ENCODE data around the gene KNL1. TPM values are rescaled to one million over a fixed set of nuclear protein-coding genes. Genes with fewer than 3 reads are reported as not detected.

The KNL1 gene
- total RNA-seq, 1 experiment from 2014 or later = 27.5 TPM

- Histone ChIP-seq H3K9me2 (ENCODE audit: insufficient read depth) (no peaks in the 10 kb centered on the region), H3K27me3 (ENCODE audit: insufficient read depth, low read depth) (no peaks in the 10 kb centered on the region), H3K79me2 (ENCODE audit: low read depth) (no peaks in the 10 kb centered on the region), H3K4me1 (replicated peaks; ENCODE audit: insufficient read depth) (no peaks in the 10 kb centered on the region), H3K4me3 (no peak overlapping the region), H3K27ac (no peak overlapping the region), H3K4me2 (no peak overlapping the region), H3K36me3 (ENCODE audit: low read depth) (no peaks in the 10 kb centered on the region), H3K9me3 (ENCODE audit: insufficient read depth, low read depth) (no peaks in the 10 kb centered on the region), H4K20me1 (ENCODE audit: insufficient read depth) (no peaks in the 10 kb centered on the region), H2AFZ (no peak overlapping the region), H3F3A (ENCODE audit: insufficient read depth, low read depth) (no peaks in the 10 kb centered on the region)
- no peak for DNase-seq
- intact Hi-C loops (cut with micrococcal nuclease; ENCODE audit: unreplicated experiment) = no loop called here
- ChIA-PET CTCF (interaction anchor here (0.5 kb wide), 1 partner anchor 424 kb away, joined by 7 read pairs; no protein-coding TSS in a partner anchor), POLR2A (ENCODE audit: unreplicated experiment) (interaction anchor here (0.5 kb wide), 1 partner anchor 419 kb away, joined by 5 read pairs; no protein-coding TSS in a partner anchor)
- BruUV-seq (replicated peaks) = no TSS peak
- no peak for TF ChIP-seq EZH2 (IDR thresholded peaks at IDR 0.05; ENCODE audit: low read depth)
- TF ChIP-seq CTCF (conservative IDR thresholded peaks at IDR 0.05) = no peak
Observed at GRCh38 chr15:40647523-40647922, 53.5 kb downstream of the KNL1 start.

- no peak overlapping the region for H2AFZ ChIP-seq
- no peak for DNase-seq
- TF ChIP-seq EZH2 (IDR thresholded peaks at IDR 0.05; ENCODE audit: low read depth) (no peak), CTCF (conservative IDR thresholded peaks at IDR 0.05) (no peak)
- ChIA-PET POLR2A (ENCODE audit: unreplicated experiment) (no interaction called here), CTCF (interaction anchor here (0.7 kb wide), 1 partner anchor 134 kb away, joined by 6 read pairs; no protein-coding TSS in a partner anchor)
- H3K9me3 ChIP-seq (ENCODE audit: insufficient read depth, low read depth) = no peaks in the 10 kb centered on the region
- no peaks in the 10 kb centered on the region for H3F3A ChIP-seq (ENCODE audit: insufficient read depth, low read depth)
- H3K4me1 ChIP-seq (replicated peaks; ENCODE audit: insufficient read depth) = no peaks in the 10 kb centered on the region
- no peak overlapping the region for H3K27ac ChIP-seq
- intact Hi-C loops (cut with micrococcal nuclease; ENCODE audit: unreplicated experiment) = no loop called here
- BruUV-seq (replicated peaks) = no TSS peak
- H3K27me3 ChIP-seq (ENCODE audit: insufficient read depth, low read depth) = no peaks in the 10 kb centered on the region
- no peaks in the 10 kb centered on the region for H3K9me2 ChIP-seq (ENCODE audit: insufficient read depth)
- H4K20me1 ChIP-seq (ENCODE audit: insufficient read depth) = no peaks in the 10 kb centered on the region
- no peak overlapping the region for H3K4me3 ChIP-seq
- no peaks in the 10 kb centered on the region for H3K36me3 ChIP-seq (ENCODE audit: low read depth)
- no peak overlapping the region for H3K4me2 ChIP-seq
- no peaks in the 10 kb centered on the region for H3K79me2 ChIP-seq (ENCODE audit: low read depth)
Observed at GRCh38 chr15:40650479-40650878, 56.4 kb downstream of the KNL1 start.

- no peaks in the 10 kb centered on the region for H3K27me3 ChIP-seq (ENCODE audit: insufficient read depth, low read depth)
- BruUV-seq (replicated peaks) = no TSS peak
- ChIA-PET POLR2A (ENCODE audit: unreplicated experiment) (no interaction called here), CTCF (interaction anchor here (0.7 kb wide), 1 partner anchor 29 kb away, joined by 11 read pairs; no protein-coding TSS in a partner anchor)
- H3K9me2 ChIP-seq (ENCODE audit: insufficient read depth) = no peaks in the 10 kb centered on the region
- no peaks in the 10 kb centered on the region for H3K79me2 ChIP-seq (ENCODE audit: low read depth)
- DNase-seq = no peak
- no peaks in the 10 kb centered on the region for H3K9me3 ChIP-seq (ENCODE audit: insufficient read depth, low read depth)
- no peaks in the 10 kb centered on the region for H4K20me1 ChIP-seq (ENCODE audit: insufficient read depth)
- TF ChIP-seq EZH2 (IDR thresholded peaks at IDR 0.05; ENCODE audit: low read depth) (no peak), CTCF (conservative IDR thresholded peaks at IDR 0.05) (no peak)
- no peak overlapping the region for H3K27ac ChIP-seq
- H2AFZ ChIP-seq = no peak overlapping the region
- intact Hi-C loops (cut with micrococcal nuclease; ENCODE audit: unreplicated experiment) = no loop called here
- H3K4me3 ChIP-seq = no peak overlapping the region
- H3K36me3 ChIP-seq (ENCODE audit: low read depth) = no peaks in the 10 kb centered on the region
- no peaks in the 10 kb centered on the region for H3K4me1 ChIP-seq (replicated peaks; ENCODE audit: insufficient read depth)
- H3F3A ChIP-seq (ENCODE audit: insufficient read depth, low read depth) = no peaks in the 10 kb centered on the region
- H3K4me2 ChIP-seq = no peak overlapping the region
Observed at GRCh38 chr15:40660686-40661085, 66.6 kb downstream of the KNL1 start.

Data from PC-9 (cell line).